ENCODE data around the gene LSG1. TPM values are rescaled to one million over a fixed set of nuclear protein-coding genes. Genes with fewer than 3 reads are reported as not detected.
"Not testable (repeated sequence)": the region's sequence is repeated elsewhere in the genome, so short reads cannot be mapped to it uniquely, and the experiment has no call there.

Gene LSG1
- total RNA-seq, 4 donors from 2014 or later, result 19.9 to 35.0 (median 32.6) TPM

GRCh38 chr3:194608981-194609380 is 63.0 kb downstream of the LSG1 start:
- intact Hi-C loops (cut with DNase I), result no loop called here
- no peaks in the 10 kb centered on the region for H3K27me3 ChIP-seq
- 94% methylated on average over 9 of the region's 9 CpGs for WGBS
- no peak overlapping the region for H3K27ac ChIP-seq (replicated peaks in 1 of 4)
- H3K4me3 ChIP-seq, result no peak overlapping the region
- TF ChIP-seq CTCF (IDR thresholded peaks at IDR 0.05), result no peak
- TF ChIP-seq POLR2AphosphoS5 (IDR thresholded peaks at IDR 0.05), result no peak
- no peak for TF ChIP-seq EP300 (IDR thresholded peaks at IDR 0.05)
- no peak for TF ChIP-seq POLR2A (IDR thresholded peaks at IDR 0.05; ENCODE audit: low read depth)
- peaks cover 0 to 31% (median 2%) of the 10 kb centered on the region in 4 donors for H3K36me3 ChIP-seq
- no peaks in the 10 kb centered on the region for H3K9me3 ChIP-seq
- H3K4me1 ChIP-seq, result no peaks in the 10 kb centered on the region
- DNase-seq (ENCODE audit: extremely low spot score), result no peak

DNA sequence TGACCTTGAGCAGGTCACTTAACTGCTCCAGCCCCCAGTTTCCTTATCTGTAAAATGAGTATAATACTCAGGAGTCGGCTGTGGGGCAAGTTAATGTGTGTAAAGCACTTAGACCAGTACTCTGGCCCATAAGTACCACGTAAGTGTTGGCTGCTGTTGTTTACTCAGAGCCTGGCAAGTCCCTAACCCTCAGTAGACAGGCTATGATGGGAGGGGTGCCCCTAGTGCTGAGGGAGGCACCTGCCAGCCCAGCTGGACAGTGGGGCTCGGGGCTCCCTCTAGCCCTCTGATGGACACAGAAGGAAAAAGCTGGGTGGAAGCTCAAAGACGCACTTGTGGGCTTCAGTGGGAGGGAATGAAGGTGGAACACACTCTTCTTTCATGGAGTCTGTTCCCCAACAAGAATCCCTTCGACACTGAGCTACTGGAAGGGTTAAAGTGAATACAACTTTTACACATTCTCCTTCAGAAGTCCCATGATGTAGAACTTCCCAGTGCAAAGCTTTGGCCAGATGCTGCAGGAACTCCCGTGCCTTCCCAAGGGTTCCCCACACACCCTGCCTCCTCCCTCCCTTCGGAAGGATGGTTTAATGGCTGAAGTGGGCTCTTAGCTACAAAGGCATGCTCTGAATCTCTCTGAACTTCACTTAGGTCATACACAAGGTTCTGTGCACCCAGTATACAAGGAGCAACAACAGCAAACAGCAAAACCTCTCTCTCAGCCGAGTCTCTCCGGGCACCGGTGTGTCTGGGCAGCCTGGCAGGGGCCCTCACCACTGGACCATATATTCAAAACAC is 64.2 kb downstream of the LSG1 start:
- Histone ChIP-seq H3K27ac (replicated peaks in 1 of 4) (no peak overlapping the region), H3K4me3 (no peak overlapping the region), H3K36me3 (peaks cover 0 to 37% (median 3%) of the 10 kb centered on the region in 4 donors), H3K4me1 (no peaks in the 10 kb centered on the region), H3K27me3 (no peaks in the 10 kb centered on the region), H3K9me3 (no peaks in the 10 kb centered on the region)
- intact Hi-C loops (cut with DNase I), result no loop called here
- TF ChIP-seq POLR2AphosphoS5 (IDR thresholded peaks at IDR 0.05) (no peak), EP300 (IDR thresholded peaks at IDR 0.05) (no peak), CTCF (IDR thresholded peaks at IDR 0.05) (no peak), POLR2A (IDR thresholded peaks at IDR 0.05; ENCODE audit: low read depth) (no peak)
- no peak for DNase-seq (ENCODE audit: extremely low spot score)
- WGBS, result 82% methylated on average over 9 of the region's 10 CpGs

- no peak overlapping the region for H3K4me3 ChIP-seq
- no peaks in the 10 kb centered on the region for H3K27me3 ChIP-seq
- WGBS, result 87% methylated on average over 3 of the region's 3 CpGs
- H3K36me3 ChIP-seq, result peaks cover 0 to 37% (median 3%) of the 10 kb centered on the region in 4 donors
- no peak for DNase-seq (ENCODE audit: extremely low spot score)
- no peaks in the 10 kb centered on the region for H3K9me3 ChIP-seq
- H3K27ac ChIP-seq (replicated peaks in 1 of 4), result no peak overlapping the region
- no peaks in the 10 kb centered on the region for H3K4me1 ChIP-seq
- no peak for TF ChIP-seq EP300 (IDR thresholded peaks at IDR 0.05)
- intact Hi-C loops (cut with DNase I), result no loop called here
These were observed 65.0 kb downstream of the LSG1 start for GRCh38 chr3:194606941-194607340.

DNA sequence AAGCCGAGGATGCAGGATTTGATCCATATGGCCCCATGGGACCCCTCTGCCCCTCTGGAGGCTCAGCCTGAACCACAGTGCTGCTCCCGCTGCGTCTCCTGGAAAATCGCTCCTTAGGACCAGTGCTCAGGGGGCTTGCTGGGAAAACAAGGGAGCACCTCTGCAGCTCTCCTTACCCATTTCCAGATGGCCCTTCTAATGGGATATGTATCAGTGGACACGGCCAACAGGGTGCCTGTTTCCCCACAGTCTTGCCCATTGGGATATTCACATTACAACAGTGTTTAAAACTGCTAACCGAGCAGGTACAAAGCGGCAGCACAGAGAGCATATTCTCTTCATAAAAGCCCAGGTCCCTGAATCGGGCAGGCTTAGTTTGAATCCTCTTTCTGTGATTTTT is 65.8 kb downstream of the LSG1 start:
- Histone ChIP-seq H3K36me3 (peaks cover 0 to 37% (median 3%) of the 10 kb centered on the region in 4 donors), H3K4me1 (no peaks in the 10 kb centered on the region), H3K27ac (replicated peaks in 1 of 4) (no peak overlapping the region), H3K9me3 (no peaks in the 10 kb centered on the region), H3K4me3 (no peak overlapping the region), H3K27me3 (no peaks in the 10 kb centered on the region)
- DNase-seq (ENCODE audit: extremely low spot score), result no peak
- intact Hi-C loops (cut with DNase I), result no loop called here
- TF ChIP-seq POLR2A (IDR thresholded peaks at IDR 0.05; ENCODE audit: low read depth) (no peak), POLR2AphosphoS5 (IDR thresholded peaks at IDR 0.05) (no peak), CTCF (IDR thresholded peaks at IDR 0.05) (no peak), EP300 (IDR thresholded peaks at IDR 0.05) (no peak)
- WGBS, result 95% methylated on average over 7 of the region's 8 CpGs

DNA sequence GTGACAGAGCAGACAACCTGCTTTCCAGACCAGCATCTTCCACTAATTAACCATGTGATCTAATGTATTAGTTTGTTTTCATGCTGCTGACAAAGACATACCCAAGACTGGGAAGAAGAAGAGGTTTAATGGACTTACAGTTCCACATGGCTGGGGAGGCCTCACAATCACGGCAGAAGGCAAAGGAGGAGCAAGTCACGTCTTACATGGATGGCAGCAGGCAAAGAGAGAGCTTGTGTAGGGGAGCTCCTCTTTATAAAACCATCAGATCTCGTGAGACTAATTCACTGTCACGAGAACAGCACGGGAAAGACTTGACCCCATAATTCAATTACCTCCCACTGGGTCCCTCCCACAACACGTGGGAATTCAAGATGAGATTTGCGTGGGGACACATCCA is 66.7 kb downstream of the LSG1 start:
- DNase-seq (ENCODE audit: extremely low spot score); intact Hi-C loops (cut with DNase I); H3K27ac ChIP-seq (replicated peaks in 1 of 4); H3K4me1 ChIP-seq; H3K27me3 ChIP-seq; H3K9me3 ChIP-seq; H3K4me3 ChIP-seq: not testable (repeated sequence)
- H3K36me3 ChIP-seq, result peaks cover 0 to 31% (median 3%) of the 10 kb centered on the region in 4 donors
- WGBS, result 87% methylated on average over 7 of the region's 7 CpGs

DNA sequence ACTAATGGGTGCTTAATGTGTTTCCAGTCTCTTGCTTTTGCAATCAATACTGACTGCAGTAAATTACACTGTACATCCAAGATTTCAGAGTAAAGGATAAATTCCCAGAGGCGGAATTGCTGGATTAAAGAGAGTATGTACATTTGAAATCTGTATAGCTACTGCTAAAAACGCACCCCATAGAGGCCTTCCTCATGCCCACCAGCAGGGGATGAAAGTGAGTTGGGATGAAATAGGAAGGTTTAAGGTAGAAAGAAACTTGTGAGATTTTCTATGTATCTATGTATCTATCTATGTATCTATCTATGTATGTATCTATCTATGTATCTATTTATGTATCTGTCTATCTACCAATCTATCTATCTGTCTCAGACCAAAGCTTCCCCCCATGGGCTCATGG is 67.2 kb downstream of the LSG1 start:
- WGBS, result 88% methylated on average over 2 of the region's 2 CpGs
- TF ChIP-seq CTCF (IDR thresholded peaks at IDR 0.05) (no peak), EP300 (IDR thresholded peaks at IDR 0.05) (no peak), POLR2A (IDR thresholded peaks at IDR 0.05; ENCODE audit: low read depth) (no peak), POLR2AphosphoS5 (IDR thresholded peaks at IDR 0.05) (no peak)
- Histone ChIP-seq H3K36me3 (peaks cover 0 to 27% (median 3%) of the 10 kb centered on the region in 4 donors), H3K4me3 (no peak overlapping the region), H3K27ac (replicated peaks in 1 of 4) (no peak overlapping the region), H3K9me3 (no peaks in the 10 kb centered on the region), H3K4me1 (no peaks in the 10 kb centered on the region), H3K27me3 (no peaks in the 10 kb centered on the region)
- intact Hi-C loops (cut with DNase I), result no loop called here
- DNase-seq (ENCODE audit: extremely low spot score), result no peak
